AG09319 (cell line): ENCODE results near the gene SLC24A2.

ENCODE experiments used
- DNase-seq: peaks from one replicate; pipeline ENCODE4 v3.0.0-alpha.2; 2010; ENCODE audit warnings: low read depth; ENCODE audit errors: extremely low read depth
- CTCF ChIP-seq: IDR thresholded peaks from 2 replicates; pipeline ENCODE4 v1.5.1; 2011; ENCODE audit warnings: low read depth, mild to moderate bottlenecking, inconsistent platforms, low read length, moderate library complexity

The SLC24A2 gene

GRCh38 chr9:19759066-19759465, 29.8 kb downstream of the SLC24A2 start:
- TF ChIP-seq CTCF: no peak
- DNase-seq: no peak

GRCh38 chr9:19757745-19758144, 31.1 kb downstream of the SLC24A2 start:
- DNase-seq: no peak
- no peak for TF ChIP-seq CTCF

GRCh38 chr9:19754921-19755320, 33.9 kb downstream of the SLC24A2 start:
- DNase-seq: no peak
- TF ChIP-seq CTCF: no peak

GRCh38 chr9:19748278-19749126, 40.3 kb downstream of the SLC24A2 start:
- no peak for TF ChIP-seq CTCF
- DNase-seq: no peak

- no peak for DNase-seq
- no peak for TF ChIP-seq CTCF
Observed at GRCh38 chr9:19746223-19746622, 42.6 kb downstream of the SLC24A2 start.

GRCh38 chr9:19741178-19741577, 47.7 kb downstream of the SLC24A2 start:
- no peak for TF ChIP-seq CTCF
- no peak for DNase-seq
